Prostate gland (tissue), 2 donors: ENCODE data around the gene MINAR1.

ENCODE experiments used
- CTCF ChIP-seq, 4 experiments: fragments of 200-600 bp in 2 of 4; fragments of 450-650 bp in 2 of 4; sonication (generic) in 2 of 4; IDR thresholded peaks; 1 replicate in 3 of 4; 2 replicates in 1 of 4; pipeline ENCODE4 v1.5.1; 2016 to 2019; ENCODE audit warnings: antibody characterized with exemption in 4 of 4, mild to moderate bottlenecking in 2 of 4, moderate library complexity in 2 of 4
- POLR2A ChIP-seq: fragments of 450-650 bp; IDR thresholded peaks from one replicate; pipeline ENCODE4 v1.6.1; 2016; ENCODE audit warnings: antibody characterized with exemption, mild to moderate bottlenecking
- POLR2AphosphoS5 ChIP-seq: sonication (generic); formaldehyde crosslinking; IDR thresholded peaks from one replicate; pipeline ENCODE4 v1.6.1; 2017; ENCODE audit warnings: antibody characterized with exemption

GRCh38 chr15:79416876-79417275 is 15.3 kb upstream of the MINAR1 start:
- no peak for TF ChIP-seq POLR2A
- no peak for TF ChIP-seq POLR2AphosphoS5
- no peak for TF ChIP-seq CTCF (IDR thresholded peaks at IDR 0.05)
